GM19025 (cell line): ENCODE data around the gene TMOD3.
"Not testable (repeated sequence)": the region's sequence is repeated elsewhere in the genome, so short reads cannot be mapped to it uniquely, and the experiment has no call there.

Experiments used
- ATAC-seq: cut with Tn5 transposase; IDR thresholded peaks from one replicate; pipeline ENCODE4 v1.9.1; 2021; ENCODE audit warnings: mild to moderate bottlenecking, low read depth, moderate library complexity; ENCODE audit not compliant: unreplicated experiment

TMOD3 gene

DNA sequence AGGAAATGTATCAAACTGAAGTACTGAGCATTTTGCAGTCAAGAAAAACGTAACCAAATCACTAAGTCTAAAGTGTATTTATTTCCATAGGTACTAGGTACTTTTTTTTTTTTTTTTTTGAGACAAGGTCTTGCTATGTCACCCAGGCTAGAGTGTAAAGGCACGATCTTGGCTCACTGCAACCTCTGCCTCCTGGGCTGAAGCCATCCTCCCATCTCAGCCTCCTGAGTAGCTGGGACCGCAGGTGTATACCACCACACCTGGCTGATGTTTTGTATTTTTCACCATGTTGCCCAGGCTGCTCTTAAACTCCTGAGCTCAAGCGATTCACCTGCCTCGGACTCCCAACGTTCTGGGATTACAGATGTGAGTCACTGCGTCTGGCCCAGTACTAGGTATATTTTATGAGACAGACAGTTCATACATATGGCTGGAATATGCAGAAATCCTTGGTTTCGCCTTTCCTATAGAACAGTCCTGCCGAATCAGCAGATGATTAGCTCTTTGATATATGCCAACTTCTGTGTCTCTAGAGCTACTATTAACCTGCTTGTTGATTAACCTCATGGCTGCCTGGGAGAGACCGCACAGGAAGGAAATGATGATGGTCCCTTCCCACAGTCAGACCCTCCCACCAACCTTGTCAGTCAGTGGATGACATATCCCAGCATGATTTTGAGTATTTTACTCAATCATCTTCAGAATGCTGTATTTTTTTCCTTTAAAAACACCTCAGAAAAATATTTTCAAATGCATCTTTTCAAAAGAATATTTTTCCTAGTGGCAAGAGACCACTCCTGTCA lies 32.3 kb downstream of the TMOD3 start:
- no peak for ATAC-seq

DNA sequence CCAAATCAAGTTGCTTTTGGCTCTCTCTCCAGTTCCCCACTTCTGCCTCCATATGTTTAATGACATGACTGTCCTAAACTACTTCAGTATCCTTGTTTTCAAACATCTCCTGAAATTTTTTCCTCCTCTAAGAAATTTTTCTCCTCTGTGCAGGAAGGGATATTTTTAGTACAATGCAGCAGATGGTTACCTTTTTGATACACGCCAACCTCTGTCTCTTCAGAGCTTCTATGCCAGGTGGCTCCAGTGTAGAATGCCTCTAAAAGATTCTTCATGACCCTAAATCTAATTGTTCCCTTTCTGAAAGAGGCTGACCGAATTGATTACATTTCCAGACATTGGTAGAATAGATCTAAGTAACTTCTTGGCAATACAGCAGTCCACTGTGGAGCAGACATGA lies 33.7 kb downstream of the TMOD3 start:
- no peak for ATAC-seq

DNA sequence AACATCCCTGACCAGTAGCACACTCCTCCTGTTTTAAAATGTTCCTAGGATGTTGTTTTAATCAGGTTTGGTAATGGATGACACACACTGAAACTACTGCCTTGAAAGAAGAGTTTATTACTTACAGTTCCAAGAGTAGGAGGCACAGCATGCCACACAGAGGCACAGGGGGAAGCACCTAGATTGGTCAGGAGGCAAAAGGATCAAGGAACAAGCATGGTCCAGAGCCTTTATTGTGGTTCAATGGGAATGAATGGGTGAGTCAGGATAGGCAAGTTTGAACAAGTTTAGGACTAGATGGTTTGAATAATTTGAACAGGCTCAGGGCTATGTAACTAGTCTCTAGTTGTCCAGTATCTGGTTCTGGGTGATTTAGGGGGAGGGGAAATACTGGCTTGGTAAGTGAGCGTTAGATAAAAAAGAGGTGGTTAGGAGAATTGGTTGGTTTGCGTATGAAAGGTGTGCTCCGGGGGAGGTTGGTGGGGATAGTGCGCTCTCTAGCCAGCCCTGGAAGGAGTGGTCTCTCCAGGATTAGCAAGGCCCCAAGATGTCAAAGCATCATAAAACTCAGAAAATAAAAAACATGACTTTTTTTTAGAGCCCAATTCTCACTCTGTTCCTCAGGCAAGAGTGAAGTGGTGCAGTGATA lies 35.1 kb downstream of the TMOD3 start:
- no peak for ATAC-seq

DNA sequence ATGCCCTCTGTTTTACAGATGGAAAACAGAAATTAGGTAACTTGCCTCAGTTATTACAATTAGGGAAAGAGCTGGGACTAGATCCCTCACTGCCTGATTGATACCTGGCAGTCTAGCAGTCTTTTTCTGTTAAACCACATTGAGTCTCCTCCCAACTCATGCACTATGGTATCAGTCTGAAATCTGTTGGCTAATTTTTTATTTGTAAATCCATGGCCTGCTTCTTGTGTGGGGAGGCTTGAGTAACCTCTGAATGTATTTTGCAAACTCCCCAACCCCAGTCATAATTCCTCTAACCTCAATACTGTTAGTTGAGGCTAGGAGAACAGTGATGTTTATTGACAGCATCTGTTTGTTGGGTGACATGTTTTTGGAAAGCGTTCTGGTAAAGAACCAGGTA lies 35.9 kb downstream of the TMOD3 start:
- no peak for ATAC-seq

DNA sequence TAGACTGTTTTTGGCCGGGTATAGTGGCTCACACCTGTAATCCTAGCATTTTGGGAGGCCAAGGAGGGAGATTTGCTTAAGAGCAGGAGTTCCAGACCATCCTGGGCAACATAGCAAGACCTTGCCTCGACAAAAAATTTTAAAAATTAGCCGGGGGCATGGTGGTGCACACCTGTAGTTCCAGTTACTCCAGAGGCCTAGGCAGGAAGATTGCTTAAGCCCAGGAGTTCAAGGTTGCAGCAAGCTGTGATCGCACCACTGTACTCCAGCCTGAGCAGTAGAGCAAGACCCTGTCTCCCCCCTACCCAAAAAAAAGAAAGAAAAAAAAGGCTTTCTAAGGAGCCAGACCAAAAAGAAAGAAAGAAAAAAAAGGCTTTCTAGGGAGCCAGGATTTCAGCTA lies 36.7 kb downstream of the TMOD3 start:
- ATAC-seq, result no peak

DNA sequence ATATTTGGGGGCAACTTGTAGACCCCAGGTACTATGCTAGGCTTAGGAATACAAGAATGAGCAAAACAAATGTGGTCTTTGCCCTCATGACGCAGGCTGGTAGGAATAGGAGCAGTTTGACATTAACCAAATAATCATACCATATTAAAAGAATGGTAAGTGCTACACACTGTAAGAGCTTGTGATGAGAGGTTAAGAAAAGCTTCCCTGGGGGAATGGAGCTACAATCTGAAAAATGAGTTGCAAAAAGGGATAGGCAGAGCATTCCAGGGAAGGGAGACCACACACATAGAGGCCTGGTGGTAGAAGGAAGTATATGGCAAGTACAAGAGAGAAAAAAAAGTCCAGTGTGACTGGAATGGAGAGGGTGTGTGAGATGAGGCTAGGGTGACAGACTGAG lies 37.3 kb downstream of the TMOD3 start:
- ATAC-seq, result no peak

DNA sequence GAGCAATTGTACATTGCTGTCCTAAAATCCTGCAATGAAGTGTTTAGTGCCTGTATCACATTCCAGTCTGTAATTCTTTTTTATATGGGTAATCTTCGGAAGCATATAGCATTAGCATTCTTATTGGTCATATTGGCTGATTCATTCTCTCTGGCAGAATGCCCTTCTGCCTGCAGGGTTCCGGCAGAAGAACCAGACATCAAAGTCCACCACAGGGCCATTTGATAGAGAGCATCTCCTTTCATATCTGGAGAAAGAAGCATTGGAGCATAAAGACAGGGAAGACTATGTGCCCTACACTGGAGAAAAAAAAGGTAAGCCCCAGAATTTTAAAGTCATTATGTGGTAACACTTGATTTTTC lies 39.6 kb downstream of the TMOD3 start:
- ATAC-seq, result no peak

DNA sequence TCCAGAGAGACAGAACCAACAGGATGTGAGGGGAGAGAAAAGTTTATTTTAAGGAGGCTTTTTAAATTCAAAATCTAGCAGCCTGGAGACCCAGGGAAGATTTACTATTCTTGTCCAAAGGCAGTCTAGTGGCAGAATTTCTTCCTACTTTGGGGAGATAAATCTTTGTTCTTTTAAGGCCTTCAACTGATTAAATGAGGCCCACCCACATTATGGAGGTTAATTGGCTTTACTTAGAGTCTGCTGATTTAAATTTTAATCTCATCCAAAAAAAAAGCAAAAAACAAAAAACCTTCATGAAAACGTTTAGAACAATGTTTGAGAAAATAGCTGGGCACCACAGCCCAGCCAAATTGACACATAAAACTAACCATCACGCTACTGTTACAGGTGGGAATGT lies 41.3 kb downstream of the TMOD3 start:
- no peak for ATAC-seq

DNA sequence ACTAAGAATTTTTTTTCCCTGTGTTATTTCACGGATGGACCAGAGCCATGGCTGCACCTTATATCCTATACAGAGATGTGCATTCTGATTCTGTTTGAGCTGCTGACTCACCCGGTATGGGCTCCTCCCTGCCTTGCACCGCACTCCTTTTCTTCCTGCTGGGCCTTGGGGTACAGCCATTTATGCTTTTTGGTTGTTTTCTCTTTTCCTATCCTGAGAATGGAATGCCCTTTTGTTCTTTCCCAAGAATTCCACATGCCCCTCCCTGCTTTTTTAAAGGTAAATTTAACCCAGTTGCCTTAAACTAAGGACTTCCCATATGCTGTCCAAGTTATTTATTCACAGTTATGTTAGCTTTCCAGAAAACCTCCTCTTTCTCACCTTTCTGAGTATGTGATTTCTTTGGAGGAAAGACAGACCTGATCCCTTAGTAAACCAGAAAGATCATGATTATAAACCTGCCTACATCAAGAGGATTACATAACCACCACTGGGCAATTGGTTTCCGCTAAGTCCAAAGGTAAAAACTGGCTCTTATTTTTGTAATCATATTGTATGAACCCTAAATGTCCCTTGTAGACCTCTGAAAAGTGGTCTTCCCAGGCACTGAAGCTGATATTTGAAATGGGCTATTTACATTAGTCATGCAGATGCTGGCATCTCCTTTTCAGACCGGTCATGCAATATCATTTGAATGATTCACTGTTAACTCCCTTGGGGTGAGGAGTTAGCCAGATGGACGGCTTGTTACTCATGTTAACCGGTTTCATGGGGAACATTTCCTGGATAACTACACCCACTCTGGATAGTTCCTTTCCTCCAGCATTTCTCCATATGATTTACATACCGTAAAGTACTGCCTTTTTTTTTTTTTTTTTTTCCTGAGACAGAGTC lies 45.5 kb downstream of the TMOD3 start:
- ATAC-seq, result no peak

DNA sequence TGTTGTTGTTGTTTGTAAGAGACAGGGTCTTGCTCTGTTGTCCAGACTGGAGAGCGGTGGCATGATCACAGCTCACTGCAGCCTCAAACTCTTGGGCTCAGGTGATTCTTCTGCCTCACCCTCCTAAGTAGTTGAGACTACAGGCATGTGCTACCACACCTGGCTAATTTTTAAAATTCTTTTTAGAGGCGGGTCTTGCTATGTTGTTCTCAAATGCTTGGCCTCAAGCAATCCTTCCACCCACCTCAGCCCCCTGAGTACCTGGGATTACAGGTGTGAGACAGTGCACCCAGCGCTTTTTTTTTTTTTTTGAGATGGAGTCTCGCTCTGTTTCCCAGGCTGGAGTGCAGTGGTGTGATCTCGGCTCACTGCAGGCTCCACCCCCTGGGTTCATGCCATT lies 46.7 kb downstream of the TMOD3 start:
- no peak for ATAC-seq

DNA sequence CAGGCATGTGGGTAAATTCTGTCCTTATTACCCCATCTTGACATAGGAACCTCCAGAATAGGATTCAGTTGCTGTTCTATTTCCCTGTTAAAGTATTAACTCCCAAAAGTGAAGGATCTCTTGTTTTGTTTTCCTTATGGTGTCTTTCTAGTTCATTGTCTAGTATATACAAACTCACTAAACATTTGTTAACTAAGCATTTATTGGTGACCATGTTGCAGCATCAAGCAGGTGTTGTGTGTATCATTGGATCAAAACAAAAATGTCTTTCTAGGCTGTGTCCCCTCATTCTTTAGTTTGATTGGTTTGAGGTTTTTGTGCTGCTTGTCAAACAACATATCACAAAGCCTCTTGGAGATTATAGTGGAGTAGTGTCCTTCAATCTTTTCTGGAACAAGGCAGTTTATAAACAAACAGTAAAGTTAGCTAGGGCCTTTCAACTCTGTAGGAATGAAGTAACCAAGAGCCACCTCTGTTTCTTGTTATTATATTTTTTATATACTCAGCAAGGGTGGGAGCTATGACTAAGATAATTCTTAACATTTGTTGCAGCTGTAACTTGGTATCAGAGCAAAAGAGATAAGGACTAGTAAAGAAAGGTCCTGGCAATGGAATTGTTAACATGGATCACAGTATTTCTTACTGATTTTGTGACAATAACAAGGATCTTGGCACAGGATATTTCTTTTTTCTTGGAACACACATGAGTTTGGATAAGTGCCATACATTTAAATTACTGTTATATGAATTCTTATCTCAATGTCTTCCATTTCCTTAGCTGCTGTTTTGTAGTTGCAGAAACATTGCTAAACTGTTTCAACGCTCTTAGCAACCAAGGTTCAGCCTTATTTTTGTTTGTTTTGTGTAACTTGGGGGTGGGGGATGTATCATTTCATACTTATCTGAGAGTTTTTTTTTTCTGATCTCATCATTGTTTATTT lies 49.3 kb downstream of the TMOD3 start:
- no peak for ATAC-seq

DNA sequence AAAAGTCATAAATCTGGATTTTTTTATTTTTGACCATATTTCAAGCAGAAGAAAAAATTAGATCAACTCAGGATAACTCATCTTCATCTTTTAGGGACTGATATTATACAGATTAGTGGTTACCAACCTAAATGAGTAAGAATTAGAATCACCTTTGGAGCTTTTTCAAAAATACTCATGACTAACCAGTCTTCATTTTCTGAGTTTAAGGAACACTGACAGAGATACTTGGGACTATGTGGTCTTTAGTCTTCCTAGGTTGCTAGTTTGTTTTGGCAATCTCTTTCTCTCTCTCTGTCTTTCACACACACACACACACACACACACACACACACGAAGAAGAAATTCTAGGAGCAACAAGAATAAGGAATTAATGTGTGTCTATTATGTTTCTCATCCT lies 50.1 kb downstream of the TMOD3 start:
- ATAC-seq, result no peak

DNA sequence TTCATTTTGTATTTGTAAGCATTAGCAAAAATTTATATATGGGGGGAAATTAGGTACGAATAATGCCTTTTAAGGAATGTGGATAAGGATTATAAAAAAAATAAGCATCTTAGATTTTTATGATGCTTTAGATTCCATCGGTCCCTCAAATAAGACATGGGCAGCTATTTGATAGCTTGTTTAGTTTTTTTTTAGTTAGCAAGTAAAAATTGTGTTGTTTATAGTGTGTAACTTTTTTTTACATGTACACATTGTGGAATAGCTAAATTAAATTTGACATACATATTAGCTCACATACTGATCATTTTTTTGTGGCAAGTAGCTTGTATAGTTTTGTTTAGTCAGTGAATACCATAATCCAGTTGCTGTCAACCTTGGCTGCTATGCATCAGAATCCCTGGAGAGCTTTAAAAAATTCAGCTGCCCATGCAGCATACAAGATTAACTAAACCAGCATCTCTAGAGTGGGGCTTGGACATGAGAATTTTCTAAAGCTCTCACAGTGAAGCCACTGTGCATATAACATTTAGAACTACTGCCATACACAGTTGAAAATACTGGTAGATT lies 53.9 kb downstream of the TMOD3 start:
- ATAC-seq, result no peak

DNA sequence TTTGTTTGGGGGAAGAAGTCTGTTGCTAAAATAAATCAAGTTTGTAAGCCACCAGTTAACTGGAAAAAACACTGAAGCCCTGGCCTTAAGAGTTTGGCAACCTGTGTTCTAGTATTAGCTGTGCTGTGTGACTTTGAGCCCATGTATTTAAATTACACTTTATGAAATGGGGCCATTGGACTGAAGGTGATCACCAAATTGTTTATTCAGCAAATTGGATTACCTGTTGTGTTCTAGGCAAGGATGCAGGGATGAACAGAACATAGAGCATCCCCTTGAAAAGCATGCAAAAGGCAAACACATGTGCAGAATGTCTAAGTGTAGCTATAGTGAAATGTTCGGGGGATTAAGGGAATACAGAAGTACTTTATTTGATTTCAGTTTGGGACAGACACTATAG lies 54.6 kb downstream of the TMOD3 start:
- no peak for ATAC-seq

DNA sequence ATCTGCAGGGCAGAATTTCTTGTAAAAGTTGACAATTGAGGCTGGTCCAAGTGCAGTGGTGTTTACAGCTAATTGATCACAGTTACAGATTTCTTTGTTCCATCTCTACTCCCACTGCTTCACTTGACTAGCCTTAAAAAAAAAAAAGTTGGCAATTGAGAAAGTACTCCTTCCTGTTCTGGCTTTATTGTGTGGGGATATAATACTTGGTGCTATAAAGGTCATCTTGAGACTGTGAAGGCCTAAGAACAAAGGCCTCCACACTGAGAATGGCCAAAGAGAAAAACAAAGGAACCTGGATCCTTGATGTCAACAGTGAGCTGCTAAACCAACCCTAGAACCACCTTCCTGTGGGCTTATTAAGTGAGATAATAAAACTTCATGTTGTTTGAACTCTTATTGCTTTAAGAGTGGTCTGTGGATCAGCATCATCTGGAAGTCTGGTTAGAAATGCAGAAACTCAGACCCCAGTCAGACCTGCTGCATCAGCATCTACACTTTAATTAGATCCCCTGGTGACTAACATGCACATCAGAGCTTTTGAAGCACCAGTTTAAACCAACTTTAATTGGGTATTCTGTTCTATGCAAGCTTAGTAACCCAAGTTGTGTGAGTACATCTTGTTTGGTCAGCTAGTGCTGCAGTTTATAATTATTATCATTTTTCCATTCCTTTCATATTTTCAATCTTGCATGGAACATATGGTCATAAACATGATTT lies 55.2 kb downstream of the TMOD3 start:
- no peak for ATAC-seq

DNA sequence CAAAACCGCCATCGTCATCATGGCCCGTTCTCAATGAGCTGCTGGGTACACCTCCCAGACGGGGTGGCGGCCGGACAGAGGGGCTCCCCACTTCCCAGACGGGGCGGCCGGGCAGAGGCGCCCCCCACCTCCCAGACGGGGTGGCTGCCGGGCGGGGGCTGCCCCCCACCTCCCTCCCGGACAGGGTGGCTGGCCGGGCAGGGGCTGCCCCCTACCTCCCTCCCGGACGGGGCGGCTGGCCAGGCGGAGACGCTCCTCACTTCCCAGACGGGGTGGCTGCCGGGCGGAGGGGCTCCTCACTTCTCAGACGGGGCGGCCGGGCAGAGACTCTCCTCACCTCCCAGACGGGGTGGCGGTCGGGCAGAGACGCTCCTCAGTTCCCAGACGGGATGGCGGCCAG lies 56.3 kb downstream of the TMOD3 start:
- not testable (repeated sequence) for ATAC-seq

DNA sequence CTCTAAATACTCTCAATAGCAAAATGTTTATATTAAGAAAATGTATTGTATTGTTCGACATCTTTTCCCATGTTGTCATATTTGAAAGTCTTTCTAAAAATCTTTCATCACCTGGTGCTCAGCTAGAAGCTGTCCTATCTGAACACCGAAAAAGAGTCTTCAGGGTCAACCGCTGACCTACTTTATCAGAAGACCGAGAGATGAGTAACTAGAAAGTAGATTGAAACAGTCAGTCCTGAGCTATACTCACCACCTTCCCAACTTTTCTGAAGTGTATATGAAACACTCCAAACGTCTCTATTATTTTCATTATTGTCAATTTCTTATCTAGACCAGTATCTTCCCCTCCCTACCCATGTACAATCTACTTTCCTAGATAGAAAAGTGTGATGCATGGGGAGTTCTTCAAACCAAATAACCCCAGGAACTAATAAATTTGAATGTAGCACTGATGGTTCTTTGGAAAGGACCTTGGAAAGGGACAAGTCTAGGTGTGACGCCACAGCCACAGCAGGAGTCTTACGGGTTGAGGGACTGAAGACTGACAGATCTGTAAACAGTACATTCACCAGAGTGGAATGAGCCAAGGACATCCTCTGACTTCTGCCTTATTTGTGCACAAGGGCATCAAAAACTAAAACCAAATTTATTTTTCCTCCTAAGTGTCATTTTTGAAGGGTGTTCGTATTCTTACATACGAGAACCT lies 58.6 kb downstream of the TMOD3 start:
- ATAC-seq, result no peak

DNA sequence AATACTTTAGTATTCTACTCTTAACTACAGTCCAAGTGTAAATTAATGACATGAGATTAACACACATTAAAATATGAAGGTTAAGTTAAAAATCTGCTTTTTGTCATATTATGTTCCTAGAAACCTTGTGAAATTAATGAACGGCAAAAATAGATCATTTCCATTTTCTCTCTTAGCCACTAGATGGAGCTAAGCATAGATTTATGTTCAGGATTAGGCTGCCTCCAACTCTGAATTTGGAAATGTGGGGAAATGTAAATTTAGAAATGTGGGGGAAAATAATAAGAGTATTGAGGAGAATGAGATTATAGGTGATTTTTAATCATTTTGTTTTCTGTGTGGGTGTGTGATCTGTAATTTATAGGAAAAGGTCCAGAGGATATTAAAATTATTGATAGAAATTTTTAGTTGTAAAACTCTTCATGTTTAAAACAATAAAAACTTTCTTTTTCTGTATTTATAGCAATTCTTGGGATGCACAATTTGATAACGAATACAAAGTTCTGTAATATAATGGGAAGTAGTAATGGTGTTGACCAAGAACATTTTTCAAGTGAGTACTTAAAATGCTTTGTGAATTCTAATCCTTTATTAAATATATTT lies 59.2 kb downstream of the TMOD3 start:
- ATAC-seq, result no peak
